ENCODE measurements around the gene DCAF5.

GRCh38 chr14:69034612-69035262, 118.2 kb downstream of the DCAF5 start:
- TF ChIP-seq, protein P1, sequence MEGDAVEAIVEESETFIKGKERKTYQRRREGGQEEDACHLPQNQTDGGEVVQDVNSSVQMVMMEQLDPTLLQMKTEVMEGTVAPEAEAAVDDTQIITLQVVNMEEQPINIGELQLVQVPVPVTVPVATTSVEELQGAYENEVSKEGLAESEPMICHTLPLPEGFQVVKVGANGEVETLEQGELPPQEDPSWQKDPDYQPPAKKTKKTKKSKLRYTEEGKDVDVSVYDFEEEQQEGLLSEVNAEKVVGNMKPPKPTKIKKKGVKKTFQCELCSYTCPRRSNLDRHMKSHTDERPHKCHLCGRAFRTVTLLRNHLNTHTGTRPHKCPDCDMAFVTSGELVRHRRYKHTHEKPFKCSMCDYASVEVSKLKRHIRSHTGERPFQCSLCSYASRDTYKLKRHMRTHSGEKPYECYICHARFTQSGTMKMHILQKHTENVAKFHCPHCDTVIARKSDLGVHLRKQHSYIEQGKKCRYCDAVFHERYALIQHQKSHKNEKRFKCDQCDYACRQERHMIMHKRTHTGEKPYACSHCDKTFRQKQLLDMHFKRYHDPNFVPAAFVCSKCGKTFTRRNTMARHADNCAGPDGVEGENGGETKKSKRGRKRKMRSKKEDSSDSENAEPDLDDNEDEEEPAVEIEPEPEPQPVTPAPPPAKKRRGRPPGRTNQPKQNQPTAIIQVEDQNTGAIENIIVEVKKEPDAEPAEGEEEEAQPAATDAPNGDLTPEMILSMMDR (IDR thresholded peaks at IDR 0.05): no peak
- TF ChIP-seq POLR2AphosphoS5 (IDR thresholded peaks at IDR 0.05; ENCODE audit: insufficient read depth in 1 of 2, low read depth in 1 of 2) (no peak), POLR2A (IDR thresholded peaks at IDR 0.05) (no peak)

Data from vagina (tissue), 2 donors.